Measurements from ENCODE around the gene CCNA2.

DNA sequence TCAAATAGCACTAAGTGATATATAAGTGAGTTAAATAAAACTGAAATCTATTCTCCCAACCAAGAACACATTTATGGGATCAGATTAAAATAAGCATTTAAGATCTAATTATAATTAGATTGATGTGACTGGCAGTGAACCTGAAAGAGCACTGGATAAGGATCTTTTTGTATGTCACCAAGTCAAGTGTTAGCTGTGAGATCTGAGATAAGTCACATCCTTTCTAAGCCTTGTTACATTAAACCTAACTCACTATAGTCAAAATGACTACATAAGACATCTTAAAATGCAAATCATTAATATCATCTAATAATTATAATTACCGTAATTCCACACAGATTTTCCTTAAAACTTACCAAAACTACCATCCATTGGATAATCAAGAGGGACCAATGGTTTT is 1.6 kb downstream of the CCNA2 start:
- TF ChIP-seq, protein P1, sequence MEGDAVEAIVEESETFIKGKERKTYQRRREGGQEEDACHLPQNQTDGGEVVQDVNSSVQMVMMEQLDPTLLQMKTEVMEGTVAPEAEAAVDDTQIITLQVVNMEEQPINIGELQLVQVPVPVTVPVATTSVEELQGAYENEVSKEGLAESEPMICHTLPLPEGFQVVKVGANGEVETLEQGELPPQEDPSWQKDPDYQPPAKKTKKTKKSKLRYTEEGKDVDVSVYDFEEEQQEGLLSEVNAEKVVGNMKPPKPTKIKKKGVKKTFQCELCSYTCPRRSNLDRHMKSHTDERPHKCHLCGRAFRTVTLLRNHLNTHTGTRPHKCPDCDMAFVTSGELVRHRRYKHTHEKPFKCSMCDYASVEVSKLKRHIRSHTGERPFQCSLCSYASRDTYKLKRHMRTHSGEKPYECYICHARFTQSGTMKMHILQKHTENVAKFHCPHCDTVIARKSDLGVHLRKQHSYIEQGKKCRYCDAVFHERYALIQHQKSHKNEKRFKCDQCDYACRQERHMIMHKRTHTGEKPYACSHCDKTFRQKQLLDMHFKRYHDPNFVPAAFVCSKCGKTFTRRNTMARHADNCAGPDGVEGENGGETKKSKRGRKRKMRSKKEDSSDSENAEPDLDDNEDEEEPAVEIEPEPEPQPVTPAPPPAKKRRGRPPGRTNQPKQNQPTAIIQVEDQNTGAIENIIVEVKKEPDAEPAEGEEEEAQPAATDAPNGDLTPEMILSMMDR (conservative IDR thresholded peaks at IDR 0.05; ENCODE audit: low read length) = no peak
- no peak for TF ChIP-seq EZH2phosphoT487 (IDR thresholded peaks at IDR 0.05; ENCODE audit: borderline replicate concordance, low read depth, low read length)

Data from OCI-LY7 (cell line).